ENCODE measurements around the gene TIAM1.

DNA sequence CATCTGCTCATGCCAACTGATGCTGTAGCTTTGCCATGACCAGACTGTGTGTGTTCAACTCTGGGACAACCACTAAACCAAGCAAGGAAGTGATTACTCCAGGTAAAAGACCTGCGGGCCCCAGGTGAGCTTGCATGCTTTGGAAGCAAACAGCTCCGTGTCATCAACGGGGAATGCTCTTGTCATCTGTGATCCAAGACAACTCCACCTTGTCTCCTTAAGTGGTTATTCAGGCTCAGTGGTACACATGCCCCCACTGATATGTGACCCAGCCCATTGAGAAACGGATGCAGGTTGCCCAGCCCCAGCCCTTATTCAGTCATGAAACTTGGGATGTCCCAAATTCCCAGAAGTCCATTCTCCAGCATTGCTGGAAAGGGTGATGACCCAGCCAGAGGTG lies 89.0 kb downstream of the TIAM1 start:
- TF ChIP-seq, protein P1, sequence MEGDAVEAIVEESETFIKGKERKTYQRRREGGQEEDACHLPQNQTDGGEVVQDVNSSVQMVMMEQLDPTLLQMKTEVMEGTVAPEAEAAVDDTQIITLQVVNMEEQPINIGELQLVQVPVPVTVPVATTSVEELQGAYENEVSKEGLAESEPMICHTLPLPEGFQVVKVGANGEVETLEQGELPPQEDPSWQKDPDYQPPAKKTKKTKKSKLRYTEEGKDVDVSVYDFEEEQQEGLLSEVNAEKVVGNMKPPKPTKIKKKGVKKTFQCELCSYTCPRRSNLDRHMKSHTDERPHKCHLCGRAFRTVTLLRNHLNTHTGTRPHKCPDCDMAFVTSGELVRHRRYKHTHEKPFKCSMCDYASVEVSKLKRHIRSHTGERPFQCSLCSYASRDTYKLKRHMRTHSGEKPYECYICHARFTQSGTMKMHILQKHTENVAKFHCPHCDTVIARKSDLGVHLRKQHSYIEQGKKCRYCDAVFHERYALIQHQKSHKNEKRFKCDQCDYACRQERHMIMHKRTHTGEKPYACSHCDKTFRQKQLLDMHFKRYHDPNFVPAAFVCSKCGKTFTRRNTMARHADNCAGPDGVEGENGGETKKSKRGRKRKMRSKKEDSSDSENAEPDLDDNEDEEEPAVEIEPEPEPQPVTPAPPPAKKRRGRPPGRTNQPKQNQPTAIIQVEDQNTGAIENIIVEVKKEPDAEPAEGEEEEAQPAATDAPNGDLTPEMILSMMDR (IDR thresholded peaks at IDR 0.05 in 4 of 5, conservative IDR thresholded peaks at IDR 0.05 in 1 of 5) = no peak
- TF ChIP-seq POLR2A (IDR thresholded peaks at IDR 0.05) = no peak

Measured in gastrocnemius medialis (tissue), 4 donors.